T-helper 2 cell treated with Interferon-gamma antibody and Interleukin-4, amounts not matched to agents 100 ng/mL and 5 ng/mL, for 36 hours (primary cell): Measurements from ENCODE around the gene KIF26A. TPM values are rescaled to one million over a fixed set of nuclear protein-coding genes. Genes with fewer than 3 reads are reported as not detected.

Source experiments
- total RNA-seq: library from RNA; stranded (reverse); gene quantifications from 2 replicates; pipeline ENCODE4 v1.2.3, GENCODE V29; 2022

The KIF26A gene
- total RNA-seq, 1 donor from 2014 or later: 0.45 TPM

Other genes starting within 250 kb of the KIF26A start
- 0.05 TPM in 1 of 2 replicates, not detected in the other for gene TDRD9, start 210.1 kb upstream of the KIF26A start, total RNA-seq
- not detected in 2 replicates for gene RD3L, start 196.1 kb upstream of the KIF26A start, total RNA-seq
- not detected in 2 replicates for gene ASPG, start 52.9 kb upstream of the KIF26A start, total RNA-seq